ENCODE measurements around the gene TAF4.
"Not testable (repeated sequence)": the region's sequence is repeated elsewhere in the genome, so short reads cannot be mapped to it uniquely, and the experiment has no call there.

GRCh38 chr20:61945495-61945894 lies 120.2 kb downstream of the TAF4 start:
- not testable (repeated sequence) for TF ChIP-seq YY1 (IDR thresholded peaks at IDR 0.05; ENCODE audit: insufficient read depth, insufficient read length); SUZ12 (IDR thresholded peaks at IDR 0.05; ENCODE audit: extremely low read depth, insufficient read depth, insufficient read length)

Measured in NT2/D1 (cell line).